DND-41 (cell line): ENCODE results near the gene MID2.
"Not testable (repeated sequence)": the region's sequence is repeated elsewhere in the genome, so short reads cannot be mapped to it uniquely, and the experiment has no call there.

ENCODE experiments used
- ATAC-seq: fragments of 200-7000 bp; cut with Tn5 transposase; 3 replicates; pipeline ENCODE4 v1.9.1; 2021; ENCODE audit warnings: low read depth; ENCODE audit not compliant: insufficient read depth
- DNase-seq: peaks from one replicate; pipeline ENCODE4 v3.0.0-alpha.2; 2020
- H2AFZ ChIP-seq: 2 replicates; pipeline ENCODE4 v1.6.0; 2012; ENCODE audit warnings: low read depth, low read length
- H3K27ac ChIP-seq: 2 replicates; pipeline ENCODE4 v1.5.1; 2012; ENCODE audit warnings: low read length, inconsistent platforms
- H3K27me3 ChIP-seq: fragments of 200-600 bp; sonication (generic); 2 replicates; pipeline ENCODE4 v1.6.0; 2012; ENCODE audit warnings: low read length, mild to moderate bottlenecking, inconsistent platforms; ENCODE audit not compliant: insufficient read depth, poor library complexity
- H3K36me3 ChIP-seq: 2 replicates; pipeline ENCODE4 v1.5.1; 2012; ENCODE audit warnings: low read length, inconsistent platforms; ENCODE audit not compliant: insufficient read depth
- H3K4me1 ChIP-seq: 2 replicates; pipeline ENCODE4 v1.5.1; 2012; ENCODE audit warnings: mild to moderate bottlenecking, low read length; ENCODE audit not compliant: insufficient read depth
- H3K4me2 ChIP-seq: 2 replicates; pipeline ENCODE4 v1.6.0; 2012; ENCODE audit warnings: mild to moderate bottlenecking, moderate library complexity, low read length, inconsistent platforms; ENCODE audit not compliant: insufficient read depth
- H3K4me3 ChIP-seq, 2 experiments: fragments of 200-600 bp in 1 of 2; shearing (Covaris generic) in 1 of 2; 2 replicates each; pipeline ENCODE4 v1.5.1; 2012 to 2016; ENCODE audit warnings: inconsistent platforms in 2 of 2, low read length in 2 of 2, mild to moderate bottlenecking in 2 of 2, low read depth in 1 of 2, moderate library complexity in 1 of 2
- H3K79me2 ChIP-seq: 2 replicates; pipeline ENCODE4 v1.6.0; 2012; ENCODE audit warnings: low read length, inconsistent platforms; ENCODE audit not compliant: insufficient read depth
- H3K9ac ChIP-seq: 2 replicates; pipeline ENCODE4 v1.6.0; 2012; ENCODE audit warnings: low read depth, mild to moderate bottlenecking, inconsistent platforms, low read length, moderate library complexity
- H3K9me3 ChIP-seq: 2 replicates; pipeline ENCODE4 v1.5.1; 2012; ENCODE audit warnings: low read length, moderate library complexity, mild to moderate bottlenecking, inconsistent platforms; ENCODE audit not compliant: insufficient read depth, severe bottlenecking
- H4K20me1 ChIP-seq: 2 replicates; pipeline ENCODE4 v1.6.0; 2012; ENCODE audit warnings: low read length; ENCODE audit not compliant: insufficient read depth
- EZH2 ChIP-seq: IDR thresholded peaks from 3 replicates; pipeline ENCODE4 v1.6.1; 2012; ENCODE audit warnings: borderline replicate concordance, low read depth, mild to moderate bottlenecking, moderate library complexity, low read length, inconsistent platforms; ENCODE audit not compliant: severe bottlenecking
- TF ChIP-seq, protein P1 (sequence below): IDR thresholded peaks from 2 replicates; pipeline ENCODE4 v1.5.1; 2012; ENCODE audit warnings: borderline replicate concordance, low read length, moderate library complexity, mild to moderate bottlenecking; ENCODE audit not compliant: poor library complexity, severe bottlenecking; ENCODE audit errors: extremely low read depth

The MID2 gene

GRCh38 chrX:107850422-107850765, 24.7 kb downstream of the MID2 start:
- TF ChIP-seq EZH2, result no peak
- TF ChIP-seq, protein P1, sequence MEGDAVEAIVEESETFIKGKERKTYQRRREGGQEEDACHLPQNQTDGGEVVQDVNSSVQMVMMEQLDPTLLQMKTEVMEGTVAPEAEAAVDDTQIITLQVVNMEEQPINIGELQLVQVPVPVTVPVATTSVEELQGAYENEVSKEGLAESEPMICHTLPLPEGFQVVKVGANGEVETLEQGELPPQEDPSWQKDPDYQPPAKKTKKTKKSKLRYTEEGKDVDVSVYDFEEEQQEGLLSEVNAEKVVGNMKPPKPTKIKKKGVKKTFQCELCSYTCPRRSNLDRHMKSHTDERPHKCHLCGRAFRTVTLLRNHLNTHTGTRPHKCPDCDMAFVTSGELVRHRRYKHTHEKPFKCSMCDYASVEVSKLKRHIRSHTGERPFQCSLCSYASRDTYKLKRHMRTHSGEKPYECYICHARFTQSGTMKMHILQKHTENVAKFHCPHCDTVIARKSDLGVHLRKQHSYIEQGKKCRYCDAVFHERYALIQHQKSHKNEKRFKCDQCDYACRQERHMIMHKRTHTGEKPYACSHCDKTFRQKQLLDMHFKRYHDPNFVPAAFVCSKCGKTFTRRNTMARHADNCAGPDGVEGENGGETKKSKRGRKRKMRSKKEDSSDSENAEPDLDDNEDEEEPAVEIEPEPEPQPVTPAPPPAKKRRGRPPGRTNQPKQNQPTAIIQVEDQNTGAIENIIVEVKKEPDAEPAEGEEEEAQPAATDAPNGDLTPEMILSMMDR, result no peak
- Histone ChIP-seq H2AFZ (no peak overlapping the region), H3K27ac (no peak overlapping the region), H3K4me1 (no peaks in the 10 kb centered on the region), H4K20me1 (no peaks in the 10 kb centered on the region), H3K4me2 (no peak overlapping the region), H3K79me2 (no peaks in the 10 kb centered on the region), H3K36me3 (no peaks in the 10 kb centered on the region), H3K9ac (no peak overlapping the region), H3K27me3 (no peaks in the 10 kb centered on the region), H3K4me3 (no peak overlapping the region), H3K9me3 (no peaks in the 10 kb centered on the region)
- ATAC-seq (no peak), DNase-seq (no peak)

- H3K4me3 ChIP-seq, result no peak overlapping the region
- H2AFZ ChIP-seq, result no peak overlapping the region
- no peak for TF ChIP-seq EZH2
- TF ChIP-seq, protein P1, result no peak
- ATAC-seq, result no peak
- DNase-seq, result no peak
- no peaks in the 10 kb centered on the region for H3K36me3 ChIP-seq
- no peaks in the 10 kb centered on the region for H3K79me2 ChIP-seq
- H4K20me1 ChIP-seq, result no peaks in the 10 kb centered on the region
- H3K27me3 ChIP-seq, result no peaks in the 10 kb centered on the region
- no peak overlapping the region for H3K27ac ChIP-seq
- no peaks in the 10 kb centered on the region for H3K4me1 ChIP-seq
- no peak overlapping the region for H3K4me2 ChIP-seq
- no peaks in the 10 kb centered on the region for H3K9me3 ChIP-seq
- no peak overlapping the region for H3K9ac ChIP-seq
Observed at GRCh38 chrX:107851215-107851614, 25.5 kb downstream of the MID2 start.

DNA sequence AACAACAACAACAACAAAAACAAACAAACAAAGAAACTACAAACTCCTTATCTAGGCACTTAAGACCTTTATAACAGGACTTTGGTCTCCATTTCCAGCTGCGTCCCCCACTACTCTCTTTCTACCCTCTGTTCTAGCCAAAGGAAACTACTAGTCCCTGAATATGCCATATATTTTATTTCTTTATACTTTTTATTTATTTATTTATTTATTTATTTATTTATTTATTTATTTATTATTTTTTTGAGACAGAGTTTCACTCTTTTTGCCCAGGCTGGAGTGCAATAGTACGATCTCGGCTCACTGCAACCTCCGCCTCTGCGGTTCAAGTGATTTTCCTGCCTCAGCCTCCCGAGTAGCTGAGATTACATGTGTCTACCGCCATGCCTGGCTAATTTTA, 26.0 kb downstream of the MID2 start:
- ATAC-seq, DNase-seq, H3K4me3 ChIP-seq, H3K36me3 ChIP-seq, H3K79me2 ChIP-seq, H3K27ac ChIP-seq, H3K9me3 ChIP-seq, H2AFZ ChIP-seq, H3K27me3 ChIP-seq, H4K20me1 ChIP-seq, H3K9ac ChIP-seq, H3K4me1 ChIP-seq, H3K4me2 ChIP-seq: not testable (repeated sequence)

DNA sequence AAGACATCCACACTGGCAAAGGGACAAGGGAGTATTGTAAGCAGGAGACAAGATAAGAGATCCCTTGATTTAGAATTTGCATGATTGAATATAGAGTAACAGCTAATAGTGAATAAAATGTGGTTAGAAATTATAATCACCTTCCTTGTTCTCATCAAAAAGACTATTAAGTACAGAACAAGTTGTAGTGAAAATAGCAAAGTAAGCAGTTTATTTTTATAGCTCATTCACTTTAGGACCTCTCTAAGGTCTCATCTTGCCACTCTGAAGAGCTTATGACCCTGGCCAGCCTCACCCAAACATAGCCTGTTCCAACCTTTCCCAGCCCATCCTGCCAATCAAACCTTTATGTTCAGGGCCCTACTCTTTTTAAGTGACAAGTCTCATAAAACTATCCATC, 30.6 kb downstream of the MID2 start:
- DNase-seq (no peak), ATAC-seq (no peak)
- no peaks in the 10 kb centered on the region for H3K4me1 ChIP-seq
- H3K9ac ChIP-seq, result no peak overlapping the region
- no peaks in the 10 kb centered on the region for H3K36me3 ChIP-seq
- no peaks in the 10 kb centered on the region for H3K79me2 ChIP-seq
- TF ChIP-seq, protein P1, result no peak
- TF ChIP-seq EZH2, result no peak
- H2AFZ ChIP-seq, result no peak overlapping the region
- H3K27me3 ChIP-seq, result no peaks in the 10 kb centered on the region
- H3K4me2 ChIP-seq, result no peak overlapping the region
- no peaks in the 10 kb centered on the region for H4K20me1 ChIP-seq
- H3K27ac ChIP-seq, result no peak overlapping the region
- H3K9me3 ChIP-seq, result no peaks in the 10 kb centered on the region
- H3K4me3 ChIP-seq, result no peak overlapping the region

DNA sequence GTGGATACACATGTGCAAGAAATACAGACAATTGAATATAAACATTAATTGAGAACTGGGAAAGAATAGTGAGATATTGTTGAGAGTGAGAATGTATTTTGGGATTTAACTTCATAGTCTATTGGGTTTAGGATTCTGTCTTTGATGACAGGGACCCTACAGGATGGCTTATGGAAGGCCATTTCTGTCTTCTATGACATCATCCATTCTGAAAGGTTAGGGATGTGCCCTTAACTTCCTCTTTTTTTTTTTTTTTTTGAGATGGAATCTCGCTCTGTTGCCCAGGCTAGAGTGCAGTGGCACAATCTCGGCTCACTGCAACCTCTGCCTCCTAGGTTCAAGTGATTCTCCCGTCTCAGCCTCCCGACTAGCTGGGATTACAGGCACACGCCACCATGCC, 31.4 kb downstream of the MID2 start:
- H3K27me3 ChIP-seq, ATAC-seq, H4K20me1 ChIP-seq, H3K9me3 ChIP-seq, DNase-seq, H3K36me3 ChIP-seq, H3K4me2 ChIP-seq, H3K79me2 ChIP-seq, H2AFZ ChIP-seq, H3K9ac ChIP-seq, H3K4me3 ChIP-seq, H3K27ac ChIP-seq, H3K4me1 ChIP-seq: not testable (repeated sequence)
